Aorta (tissue), 5 donors: ENCODE measurements around the gene MT1HL1. TPM values are rescaled to one million over a fixed set of nuclear protein-coding genes. Genes with fewer than 3 reads are reported as not detected.

ENCODE experiments used
- ATAC-seq: fragments of 200-7000 bp; cut with Tn5 transposase; one replicate; pipeline ENCODE4 v1.9.1; 2022; ENCODE audit warnings: moderate library complexity; ENCODE audit not compliant: low FRiP score
- DNase-seq, 2 donors: peaks; one replicate each; pipeline ENCODE4 v3.0.0-alpha.2; 2020
- H3K27ac ChIP-seq, 2 donors: one replicate each; pipeline ENCODE4 v1.5.1; 2013; ENCODE audit warnings: low read length in 2 of 2, mild to moderate bottlenecking in 2 of 2, moderate library complexity in 2 of 2, control low read depth in 1 of 2, inconsistent platforms in 1 of 2, low read depth in 1 of 2
- H3K27me3 ChIP-seq, 2 donors: one replicate each; pipeline ENCODE4 v1.6.1; 2013; ENCODE audit warnings: control low read depth in 1 of 2, low read length in 1 of 2, mild to moderate bottlenecking in 1 of 2, moderate library complexity in 1 of 2; ENCODE audit not compliant: insufficient read depth in 2 of 2, control insufficient read depth in 1 of 2
- H3K36me3 ChIP-seq, 2 donors: one replicate each; pipeline ENCODE4 v1.6.1; 2013; ENCODE audit warnings: control low read depth in 1 of 2, low read length in 1 of 2, mild to moderate bottlenecking in 1 of 2; ENCODE audit not compliant: insufficient read depth in 2 of 2, control insufficient read depth in 1 of 2
- H3K4me1 ChIP-seq, 2 donors: one replicate each; pipeline ENCODE4 v1.6.1; 2013; ENCODE audit warnings: low read length in 2 of 2, control low read depth in 1 of 2, mild to moderate bottlenecking in 1 of 2, moderate library complexity in 1 of 2; ENCODE audit not compliant: insufficient read depth in 2 of 2, control insufficient read depth in 1 of 2
- H3K4me3 ChIP-seq, 2 donors: one replicate each; pipeline ENCODE4 v1.5.1; 2013; ENCODE audit warnings: low read length in 2 of 2, control low read depth in 1 of 2, mild to moderate bottlenecking in 1 of 2
- H3K9me3 ChIP-seq: one replicate; pipeline ENCODE4 v1.6.1; 2013; ENCODE audit warnings: mild to moderate bottlenecking, low read length; ENCODE audit not compliant: control insufficient read depth
- WGBS, 2 donors: extraction: QIAGEN DNeasy Blood & Tissue Kit; methylation state at CpG; one replicate each; pipeline ENCODE4 v1.1.7; 2013; 5-methylcytosine and 5-hydroxymethylcytosine counted together
- intact Hi-C, 2 donors: fragments of 100-400 bp; cut with DNase I; formaldehyde crosslinking; loops; one replicate each; pipeline versions ENCODE4 v1.14.2 to v1.15.0; 2022
- long read RNA-seq, 2 donors: library from polyadenylated mRNA; unstranded; transcript quantifications; one replicate each; pipeline ENCODE4 v2.0.0, GENCODE V29; 2020 to 2021
- polyA plus RNA-seq, 2 donors: library from polyadenylated mRNA; stranded (reverse); fragments of 200-250 nt; gene quantifications; one replicate each; pipeline ENCODE4 v1.2.3, GENCODE V29; 2013
- total RNA-seq, 2 donors: library from RNA; stranded (reverse); fragmentation: NEBNext Ultra II Directional; extraction: Animal tissue kit (Norgen Biotek cat#: 25700); gene quantifications; one replicate each; pipeline ENCODE4 v1.2.1, GENCODE V29; 2021
- donor health status: healthy with polysubstance abuse.
- donor health status: Bipolar disorder and iron deficiency.
- donor health status: DM: no; HTN: no; CAD: no.
- donor health status: DM: no; HTN: no; CAD: no.
- donor health status: DM: yes; HTN: yes; CAD: no.

Gene MT1HL1
- total RNA-seq (not detected), polyA plus RNA-seq (not detected)
- long read RNA-seq, donor 1, result 0 reads
- long read RNA-seq, donor 2, result 0 reads

GRCh38 chr1:237004116-237004515, at the start of gene MT1HL1:
MT1HL1 (minus strand) TSS chr1:237004441; CDS start chr1:237004372, 69 bp downstream.
- no peak for ATAC-seq
- Histone ChIP-seq H3K9me3 (no peaks in the 10 kb centered on the region), H3K4me3 (no peak within 1 kb of the TSS), H3K4me1 (no peaks in the 10 kb centered on the region), H3K27me3 (no peaks in the 10 kb centered on the region), H3K36me3 (no peaks in the 10 kb centered on the region), H3K27ac (no peak within 1 kb of the TSS)
- WGBS, 2 donors, result 94 to 95% methylated on average over 18 of the region's 18 CpGs
- intact Hi-C loops, result no loop called here
- no peak for DNase-seq

GRCh38 chr1:237050915-237051314, 46.7 kb upstream of the MT1HL1 start:
- WGBS, 2 donors, result 93 to 99% methylated on average over 3 of the region's 3 CpGs
- Histone ChIP-seq H3K4me1 (peaks cover 0 to 6% of the 10 kb centered on the region in 2 donors), H3K27ac (no peak overlapping the region), H3K27me3 (no peaks in the 10 kb centered on the region), H3K36me3 (peaks cover 0 to 3% of the 10 kb centered on the region in 2 donors), H3K9me3 (no peaks in the 10 kb centered on the region), H3K4me3 (no peak overlapping the region)
- intact Hi-C loops, result no loop called here
- DNase-seq (no peak), ATAC-seq (no peak)

GRCh38 chr1:237050185-237050584, 45.9 kb upstream of the MT1HL1 start:
- Histone ChIP-seq H3K4me3 (no peak overlapping the region), H3K27ac (no peak overlapping the region), H3K36me3 (no peaks in the 10 kb centered on the region), H3K27me3 (no peaks in the 10 kb centered on the region), H3K4me1 (peaks cover 0 to 6% of the 10 kb centered on the region in 2 donors), H3K9me3 (no peaks in the 10 kb centered on the region)
- no peak for ATAC-seq
- WGBS, 2 donors, result 83 to 88% methylated on average over 6 of the region's 6 CpGs
- intact Hi-C loops, result no loop called here
- DNase-seq, result no peak

GRCh38 chr1:237048803-237049202, 44.6 kb upstream of the MT1HL1 start:
- H3K27me3 ChIP-seq, result no peaks in the 10 kb centered on the region
- peaks cover 0 to 6% of the 10 kb centered on the region in 2 donors for H3K4me1 ChIP-seq
- H3K4me3 ChIP-seq, result no peak overlapping the region
- WGBS, 2 donors, result 97 to 98% methylated on average over 5 of the region's 5 CpGs
- H3K27ac ChIP-seq, result no peak overlapping the region
- ATAC-seq (no peak), DNase-seq (no peak)
- no peaks in the 10 kb centered on the region for H3K36me3 ChIP-seq
- H3K9me3 ChIP-seq, result no peaks in the 10 kb centered on the region
- intact Hi-C loops, result no loop called here

- H3K9me3 ChIP-seq, result no peaks in the 10 kb centered on the region
- intact Hi-C loops, result no loop called here
- H3K27ac ChIP-seq, result no peak overlapping the region
- DNase-seq (no peak), ATAC-seq (no peak)
- 82 to 86% methylated on average over 3 of the region's 3 CpGs for WGBS, 2 donors
- H3K27me3 ChIP-seq, result no peaks in the 10 kb centered on the region
- no peak overlapping the region for H3K4me3 ChIP-seq
- H3K36me3 ChIP-seq, result no peaks in the 10 kb centered on the region
- H3K4me1 ChIP-seq, result peaks cover 0 to 6% of the 10 kb centered on the region in 2 donors
Measured at GRCh38 chr1:237045278-237046016, 41.2 kb upstream of the MT1HL1 start.

GRCh38 chr1:237043846-237044636, 39.8 kb upstream of the MT1HL1 start:
- DNase-seq, result no peak
- Histone ChIP-seq H3K27me3 (no peaks in the 10 kb centered on the region), H3K36me3 (no peaks in the 10 kb centered on the region), H3K9me3 (no peaks in the 10 kb centered on the region), H3K4me1 (peaks cover 0 to 6% of the 10 kb centered on the region in 2 donors), H3K4me3 (peak overlapping the region; percentile 51 to 68), H3K27ac (no peak overlapping the region)
- 30 to 41% methylated on average over 14 of the region's 14 CpGs for WGBS, 2 donors
- intact Hi-C loops, result loop anchor here in 1 of 2 donors (5.0 kb wide), 1 partner anchor 343 kb away; no protein-coding TSS in a partner anchor
- no peak for ATAC-seq

GRCh38 chr1:237042892-237043576, 38.8 kb upstream of the MT1HL1 start:
- 0 to 1% methylated on average over 54 to 55 of the region's 55 CpGs for WGBS, 2 donors
- peaks cover 0 to 6% of the 10 kb centered on the region in 2 donors for H3K4me1 ChIP-seq
- peak overlapping the region in 1 of 2 donors; percentile 39 for H3K27ac ChIP-seq
- no peaks in the 10 kb centered on the region for H3K9me3 ChIP-seq
- no peaks in the 10 kb centered on the region for H3K27me3 ChIP-seq
- ATAC-seq (peak; percentile 64), DNase-seq (peak; percentile 53 to 80)
- intact Hi-C loops, result loop anchor here in 1 of 2 donors (5.0 kb wide), 1 partner anchor 344 kb away; no protein-coding TSS in a partner anchor
- H3K4me3 ChIP-seq, result peak overlapping the region; percentile 51 to 68
- no peaks in the 10 kb centered on the region for H3K36me3 ChIP-seq

- H3K4me1 ChIP-seq, result peaks cover 0 to 6% of the 10 kb centered on the region in 2 donors
- ATAC-seq, result peak; percentile 15
- DNase-seq, result peak; percentile 56 to 77
- peak overlapping the region; percentile 51 to 68 for H3K4me3 ChIP-seq
- H3K9me3 ChIP-seq, result no peaks in the 10 kb centered on the region
- intact Hi-C loops, result loop anchor here in 1 of 2 donors (5.0 kb wide), 1 partner anchor 345 kb away; no protein-coding TSS in a partner anchor
- 0 to 1% methylated on average over 28 to 41 of the region's 41 CpGs for WGBS, 2 donors
- no peaks in the 10 kb centered on the region for H3K36me3 ChIP-seq
- H3K27me3 ChIP-seq, result no peaks in the 10 kb centered on the region
- H3K27ac ChIP-seq, result peak overlapping the region in 1 of 2 donors; percentile 14
Measured at GRCh38 chr1:237042526-237042891, 38.3 kb upstream of the MT1HL1 start.
